ENCODE measurements around the gene COQ8B. TPM values are rescaled to one million over a fixed set of nuclear protein-coding genes. Genes with fewer than 3 reads are reported as not detected.

Gene COQ8B
- total RNA-seq, 1 experiment from 2014 or later = 19.5 TPM

DNA sequence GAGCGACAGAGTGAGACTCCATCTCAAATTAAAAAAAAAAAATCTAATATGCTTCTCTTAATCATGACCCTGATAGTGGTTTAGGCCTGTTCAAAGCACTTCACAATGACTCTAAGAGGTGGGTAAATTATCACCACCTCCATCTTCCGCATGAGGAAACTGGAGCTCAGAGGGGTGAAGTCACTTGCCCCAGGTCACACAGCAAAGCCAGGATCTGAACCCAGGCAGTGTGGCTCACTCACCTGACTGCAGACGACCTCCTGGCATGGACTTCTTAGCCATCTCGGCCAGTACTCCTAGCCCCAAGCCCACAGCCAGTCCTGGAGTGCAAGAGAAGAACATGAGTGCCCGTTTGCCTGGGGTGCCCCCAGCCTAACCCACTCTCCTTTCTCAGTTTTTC, 6.9 kb downstream of the COQ8B start:
- no peak overlapping the region for H2AFZ ChIP-seq (ENCODE audit: low read length)
- no peak overlapping the region for H3K27ac ChIP-seq (ENCODE audit: low read length)
- ATAC-seq = no peak
- peaks cover 6% of the 10 kb centered on the region for H3K4me1 ChIP-seq (ENCODE audit: insufficient read depth, low read length)
- H3F3A ChIP-seq (ENCODE audit: low read length, unreplicated experiment) = no peaks in the 10 kb centered on the region
- H3K4me3 ChIP-seq (ENCODE audit: low read length) = no peak overlapping the region
- no TSS peak for BruUV-seq (replicated peaks)
- ChIA-PET POLR2A (ENCODE audit: unreplicated experiment) (no interaction called here), CTCF (no interaction called here)
- no peaks in the 10 kb centered on the region for H3K27me3 ChIP-seq (ENCODE audit: low read length)
- no peak for DNase-seq
- H3K9me2 ChIP-seq (replicated peaks; ENCODE audit: low read length) = no peaks in the 10 kb centered on the region
- no peaks in the 10 kb centered on the region for H3K36me3 ChIP-seq (ENCODE audit: low read depth, low read length)
- H3K4me2 ChIP-seq (ENCODE audit: low read length) = no peak overlapping the region
- TF ChIP-seq, protein P1, sequence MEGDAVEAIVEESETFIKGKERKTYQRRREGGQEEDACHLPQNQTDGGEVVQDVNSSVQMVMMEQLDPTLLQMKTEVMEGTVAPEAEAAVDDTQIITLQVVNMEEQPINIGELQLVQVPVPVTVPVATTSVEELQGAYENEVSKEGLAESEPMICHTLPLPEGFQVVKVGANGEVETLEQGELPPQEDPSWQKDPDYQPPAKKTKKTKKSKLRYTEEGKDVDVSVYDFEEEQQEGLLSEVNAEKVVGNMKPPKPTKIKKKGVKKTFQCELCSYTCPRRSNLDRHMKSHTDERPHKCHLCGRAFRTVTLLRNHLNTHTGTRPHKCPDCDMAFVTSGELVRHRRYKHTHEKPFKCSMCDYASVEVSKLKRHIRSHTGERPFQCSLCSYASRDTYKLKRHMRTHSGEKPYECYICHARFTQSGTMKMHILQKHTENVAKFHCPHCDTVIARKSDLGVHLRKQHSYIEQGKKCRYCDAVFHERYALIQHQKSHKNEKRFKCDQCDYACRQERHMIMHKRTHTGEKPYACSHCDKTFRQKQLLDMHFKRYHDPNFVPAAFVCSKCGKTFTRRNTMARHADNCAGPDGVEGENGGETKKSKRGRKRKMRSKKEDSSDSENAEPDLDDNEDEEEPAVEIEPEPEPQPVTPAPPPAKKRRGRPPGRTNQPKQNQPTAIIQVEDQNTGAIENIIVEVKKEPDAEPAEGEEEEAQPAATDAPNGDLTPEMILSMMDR (conservative IDR thresholded peaks at IDR 0.05; ENCODE audit: low read depth, low read length) = no peak
- TF ChIP-seq EZH2phosphoT487 (IDR thresholded peaks at IDR 0.05; ENCODE audit: borderline replicate concordance, low read length) (no peak), EZH2 (IDR thresholded peaks at IDR 0.05; ENCODE audit: low read length, unreplicated experiment) (no peak)
- no peak overlapping the region for H3K9ac ChIP-seq (ENCODE audit: low read length)
- H3K9me3 ChIP-seq (ENCODE audit: low read length) = no peaks in the 10 kb centered on the region
- no peaks in the 10 kb centered on the region for H4K20me1 ChIP-seq (ENCODE audit: low read length)
- no peaks in the 10 kb centered on the region for H3K79me2 ChIP-seq (ENCODE audit: low read length)
- intact Hi-C loops (cut with micrococcal nuclease) = no loop called here

DNA sequence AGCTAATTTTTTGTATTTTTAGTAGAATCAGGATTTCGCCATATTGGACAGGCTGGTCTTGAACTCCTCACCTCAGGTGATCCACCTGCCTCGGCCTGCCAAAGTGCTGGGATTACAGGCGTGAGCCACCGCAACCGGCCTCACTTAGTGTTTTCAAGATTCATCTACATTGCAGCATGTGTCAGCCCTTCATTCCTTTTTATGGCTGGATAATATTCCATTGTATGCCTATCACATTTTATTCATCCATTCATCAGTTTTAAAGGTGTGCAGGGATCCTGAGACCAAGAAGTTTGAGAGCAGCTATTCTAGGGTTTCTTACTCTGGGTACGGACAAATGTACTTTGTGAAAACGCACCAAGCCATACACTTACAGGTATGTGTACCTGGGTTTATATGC, 9.1 kb downstream of the COQ8B start:
- no peak overlapping the region for H3K4me3 ChIP-seq (ENCODE audit: low read length)
- H4K20me1 ChIP-seq (ENCODE audit: low read length) = no peaks in the 10 kb centered on the region
- no peaks in the 10 kb centered on the region for H3K9me3 ChIP-seq (ENCODE audit: low read length)
- no peak overlapping the region for H3K4me2 ChIP-seq (ENCODE audit: low read length)
- H3K4me1 ChIP-seq (ENCODE audit: insufficient read depth, low read length) = no peaks in the 10 kb centered on the region
- H3K9me2 ChIP-seq (replicated peaks; ENCODE audit: low read length) = no peaks in the 10 kb centered on the region
- no peak overlapping the region for H3K27ac ChIP-seq (ENCODE audit: low read length)
- CTCF ChIA-PET = no interaction called here
- no peak for DNase-seq
- TF ChIP-seq EZH2 (IDR thresholded peaks at IDR 0.05; ENCODE audit: low read length, unreplicated experiment) = no peak
- TF ChIP-seq, protein P1 (conservative IDR thresholded peaks at IDR 0.05; ENCODE audit: low read depth, low read length) = no peak
- TF ChIP-seq EZH2phosphoT487 (IDR thresholded peaks at IDR 0.05; ENCODE audit: borderline replicate concordance, low read length) = no peak
- H3K9ac ChIP-seq (ENCODE audit: low read length) = no peak overlapping the region
- H2AFZ ChIP-seq (ENCODE audit: low read length) = no peak overlapping the region
- H3F3A ChIP-seq (ENCODE audit: low read length, unreplicated experiment) = no peaks in the 10 kb centered on the region
- BruUV-seq (replicated peaks) = no TSS peak
- H3K79me2 ChIP-seq (ENCODE audit: low read length) = no peaks in the 10 kb centered on the region
- no peaks in the 10 kb centered on the region for H3K27me3 ChIP-seq (ENCODE audit: low read length)
- POLR2A ChIA-PET (ENCODE audit: unreplicated experiment) = interaction anchor here (0.6 kb wide), 1 partner anchor 42 kb away, joined by 3 read pairs; no protein-coding TSS in a partner anchor
- H3K36me3 ChIP-seq (ENCODE audit: low read depth, low read length) = no peaks in the 10 kb centered on the region
- intact Hi-C loops (cut with micrococcal nuclease) = no loop called here
- no peak for ATAC-seq

DNA sequence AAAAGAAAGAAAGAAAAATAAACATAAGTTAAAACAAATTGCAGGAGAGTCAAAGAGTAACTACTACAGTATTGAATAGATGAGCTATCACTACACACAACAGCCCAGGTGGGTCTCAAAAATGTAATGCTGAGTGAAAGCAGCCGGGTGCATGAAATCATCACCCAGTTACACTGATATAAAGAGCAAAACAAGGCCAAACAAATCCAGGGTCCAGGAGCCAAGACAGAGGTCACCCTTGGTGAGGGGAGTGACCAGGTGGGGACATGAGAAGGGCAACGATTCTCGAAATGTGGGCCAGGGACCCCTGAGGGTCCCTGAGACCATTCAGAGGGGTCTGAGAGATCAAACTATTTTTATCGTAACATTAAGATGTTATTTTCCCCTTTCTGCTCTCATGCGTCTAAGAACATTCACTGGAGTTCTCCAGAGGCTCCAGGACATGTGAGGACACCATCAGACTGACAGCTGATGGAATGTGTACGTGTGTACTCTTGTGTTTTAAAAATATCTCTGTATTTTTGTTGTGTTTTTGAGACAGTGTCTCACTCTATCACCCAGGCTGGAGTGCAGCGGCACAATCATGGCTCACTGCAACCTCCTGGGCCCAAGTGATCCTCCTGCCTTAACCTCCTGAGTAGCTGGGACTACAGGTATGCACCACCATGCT, 10.6 kb downstream of the COQ8B start:
- TF ChIP-seq, protein P1 (conservative IDR thresholded peaks at IDR 0.05; ENCODE audit: low read depth, low read length) = no peak
- TF ChIP-seq EZH2phosphoT487 (IDR thresholded peaks at IDR 0.05; ENCODE audit: borderline replicate concordance, low read length) (no peak), EZH2 (IDR thresholded peaks at IDR 0.05; ENCODE audit: low read length, unreplicated experiment) (no peak)
- Histone ChIP-seq H3K36me3 (ENCODE audit: low read depth, low read length) (no peaks in the 10 kb centered on the region), H3K79me2 (ENCODE audit: low read length) (no peaks in the 10 kb centered on the region), H3K4me1 (ENCODE audit: insufficient read depth, low read length) (no peaks in the 10 kb centered on the region), H3K27ac (ENCODE audit: low read length) (no peak overlapping the region), H4K20me1 (ENCODE audit: low read length) (no peaks in the 10 kb centered on the region), H3K4me3 (ENCODE audit: low read length) (no peak overlapping the region), H3K27me3 (ENCODE audit: low read length) (no peaks in the 10 kb centered on the region), H2AFZ (ENCODE audit: low read length) (no peak overlapping the region), H3K9me2 (replicated peaks; ENCODE audit: low read length) (no peaks in the 10 kb centered on the region), H3K9me3 (ENCODE audit: low read length) (no peaks in the 10 kb centered on the region), H3F3A (ENCODE audit: low read length, unreplicated experiment) (no peaks in the 10 kb centered on the region), H3K9ac (ENCODE audit: low read length) (no peak overlapping the region), H3K4me2 (ENCODE audit: low read length) (no peak overlapping the region)
- ChIA-PET POLR2A (ENCODE audit: unreplicated experiment) (no interaction called here), CTCF (no interaction called here)
- intact Hi-C loops (cut with micrococcal nuclease) = no loop called here
- BruUV-seq (replicated peaks) = no TSS peak
- DNase-seq (no peak), ATAC-seq (no peak)
